GM13977 (cell line): ENCODE measurements around the gene ESYT1.

Experiments
- DNase-seq: peaks from one replicate; pipeline ENCODE4 v3.0.0; 2012; ENCODE audit warnings: low spot score
- CTCF ChIP-seq: IDR thresholded peaks from 2 replicates; pipeline ENCODE4 v1.5.1; 2012; ENCODE audit warnings: mild to moderate bottlenecking, control low read depth; ENCODE audit not compliant: insufficient read depth; ENCODE audit errors: extremely low read depth, missing control alignments
- in situ Hi-C: fragments of 300-500 bp; cut with MboI; formaldehyde crosslinking; loops from one replicate; pipeline ENCODE4 v1.12.0; 2022; ENCODE audit warnings: low sequenced_read_pairs, low pct_unique_long_range_greater_than_20kb, mixed read lengths, inconsistent platforms; ENCODE audit not compliant: unreplicated experiment

ESYT1 gene

GRCh38 chr12:56162468-56163290 is 34.6 kb downstream of the ESYT1 start:
- no peak for TF ChIP-seq CTCF
- DNase-seq: no peak
- in situ Hi-C loops: no loop called here

GRCh38 chr12:56163533-56164344 is 35.7 kb downstream of the ESYT1 start:
- no peak for TF ChIP-seq CTCF
- in situ Hi-C loops: no loop called here
- DNase-seq: no peak

GRCh38 chr12:56164345-56164729 is 36.3 kb downstream of the ESYT1 start:
- DNase-seq: no peak
- TF ChIP-seq CTCF: no peak
- in situ Hi-C loops: no loop called here

GRCh38 chr12:56165369-56165768 is 37.3 kb downstream of the ESYT1 start:
- in situ Hi-C loops: no loop called here
- no peak for TF ChIP-seq CTCF
- no peak for DNase-seq

GRCh38 chr12:56169229-56169759 is 41.2 kb downstream of the ESYT1 start:
- in situ Hi-C loops: no loop called here
- TF ChIP-seq CTCF: no peak
- DNase-seq: no peak

- TF ChIP-seq CTCF: no peak
- no peak for DNase-seq
- in situ Hi-C loops: no loop called here
These were observed 44.8 kb downstream of the ESYT1 start for GRCh38 chr12:56172839-56173238.
